ENCODE results near the gene SST. TPM values are rescaled to one million over a fixed set of nuclear protein-coding genes. Genes with fewer than 3 reads are reported as not detected.

Gene SST
- not detected in 2 replicates for total RNA-seq

GRCh38 chr3:187669675-187670504 is at the start of gene SST:
Gene SST (minus strand): TSS chr3:187670394. CDS start chr3:187670291, 103 bp downstream.

GRCh38 chr3:187702507-187703033 is 32.4 kb upstream of the SST start, which contains the start of gene RTP2:
Gene RTP2 (minus strand): TSS chr3:187702557. CDS start chr3:187702128, 429 bp downstream.

Other genes starting within 250 kb of the SST start
- not detected in 2 replicates for gene RTP2, start 32.2 kb upstream of the SST start, total RNA-seq
- gene BCL6, start 75.1 kb upstream of the SST start, total RNA-seq: 9.8 and 17.3 TPM in 2 replicates

Measured in aortic smooth muscle cell (primary cell).